H1 (cell line): ENCODE data around the gene TYRP1. TPM values are rescaled to one million over a fixed set of nuclear protein-coding genes. Genes with fewer than 3 reads are reported as not detected.

Experiments
- CTCF ChIA-PET: fragments of 300-600 bp; sonication (Branson Sonifier 250); formaldehyde crosslinking; loops from one replicate; lab custom pipeline; 2021; ENCODE audit not compliant: partially characterized antibody; lab: Charles Lee
- POLR2A ChIA-PET: fragments of 300-600 bp; sonication (Branson Sonifier 250); formaldehyde crosslinking; loops from one replicate; lab custom pipeline; 2021; ENCODE audit warnings: inconsistent platforms; ENCODE audit not compliant: partially characterized antibody; lab: Charles Lee
- DNase-seq, 2 experiments: peaks; one replicate each; pipeline versions ENCODE4 v3.0.0 to v3.0.0-alpha.2; 2010 to 2022; ENCODE audit warnings: low spot score in 2 of 2, low read depth in 1 of 2, mixed read lengths in 1 of 2
- FAIRE-seq: peaks from 2 replicates; lab custom pipeline; 2011; peaks lifted over from hg19 to GRCh38; lab: Jason Lieb, UNC
- H2AFZ ChIP-seq: 2 replicates; pipeline ENCODE4 v1.8.1; 2012; ENCODE audit warnings: low read length, inconsistent platforms
- H2AK5ac ChIP-seq: 2 replicates; pipeline ENCODE4 v1.6.1; 2013; ENCODE audit warnings: low read depth, low read length
- H2BK120ac ChIP-seq: replicated peaks from 2 replicates; pipeline ENCODE3; 2013; ENCODE audit warnings: low read depth, low read length, inconsistent platforms
- H2BK12ac ChIP-seq: 2 replicates; pipeline ENCODE4 v1.6.1; 2013; ENCODE audit warnings: low read depth, low read length
- H2BK15ac ChIP-seq: 2 replicates; pipeline ENCODE4 v1.6.1; 2013; ENCODE audit warnings: low read length
- H2BK20ac ChIP-seq: 2 replicates; pipeline ENCODE4 v1.6.1; 2013; ENCODE audit warnings: low read length
- H2BK5ac ChIP-seq: 2 replicates; pipeline ENCODE4 v1.6.1; 2013; ENCODE audit warnings: low read depth, low read length
- H3K14ac ChIP-seq: 2 replicates; pipeline ENCODE4 v1.6.1; 2013; ENCODE audit warnings: inconsistent platforms; ENCODE audit not compliant: insufficient read length
- H3K18ac ChIP-seq: 2 replicates; pipeline ENCODE4 v1.6.1; 2013; ENCODE audit warnings: low read length; ENCODE audit errors: extremely low read depth
- H3K23ac ChIP-seq: 2 replicates; pipeline ENCODE4 v1.6.1; 2013; ENCODE audit warnings: inconsistent platforms; ENCODE audit not compliant: insufficient read length
- H3K23me2 ChIP-seq: 2 replicates; pipeline ENCODE4 v1.6.1; 2013; ENCODE audit warnings: low read depth, low read length
- H3K27ac ChIP-seq: 2 replicates; pipeline ENCODE4 v1.6.1; 2011; ENCODE audit warnings: low read depth, low read length, inconsistent platforms
- H3K27me3 ChIP-seq, 4 experiments: replicated peaks in 1 of 4; 1 replicate in 1 of 4; 2 replicates in 3 of 4; pipeline versions ENCODE4 v1.6.1 to v1.8.1; 2011 to 2013; ENCODE audit warnings: low read length in 3 of 4, mild to moderate bottlenecking in 3 of 4, inconsistent platforms in 2 of 4, mixed read lengths in 2 of 4, moderate library complexity in 1 of 4; ENCODE audit not compliant: control insufficient read depth in 3 of 4, insufficient read depth in 3 of 4; ENCODE audit errors: extremely low read depth in 1 of 4
- H3K36me3 ChIP-seq, 4 experiments: 2 replicates each; pipeline versions ENCODE4 v1.6.1 to v1.8.1; 2011 to 2013; ENCODE audit warnings: mild to moderate bottlenecking in 4 of 4, low read length in 3 of 4, moderate library complexity in 2 of 4, control low read depth in 1 of 4, inconsistent platforms in 1 of 4; ENCODE audit not compliant: insufficient read depth in 4 of 4, control insufficient read depth in 2 of 4
- H3K4ac ChIP-seq: replicated peaks from 2 replicates; pipeline ENCODE3; 2013; ENCODE audit warnings: low read length, low read depth, mixed read lengths, inconsistent platforms; ENCODE audit not compliant: insufficient read length
- H3K4me1 ChIP-seq, 4 experiments: replicated peaks in 1 of 4; 1 replicate in 1 of 4; 2 replicates in 3 of 4; pipeline versions ENCODE4 v1.6.1 to v1.8.1; 2011 to 2013; ENCODE audit warnings: low read length in 3 of 4, inconsistent platforms in 2 of 4, mixed read lengths in 1 of 4; ENCODE audit not compliant: insufficient read depth in 4 of 4, control insufficient read depth in 3 of 4
- H3K4me2 ChIP-seq, 2 experiments: 2 replicates each; pipeline versions ENCODE4 v1.6.1 to v1.8.1; 2011 to 2013; ENCODE audit warnings: low read depth in 2 of 2, low read length in 2 of 2, control low read depth in 1 of 2, inconsistent platforms in 1 of 2, mild to moderate bottlenecking in 1 of 2; ENCODE audit not compliant: insufficient read depth in 1 of 2
- H3K4me3 ChIP-seq, 4 experiments: fragments of 200-600, 300-600 bp in 1 of 4; sonication (generic), shearing (Covaris generic), sonication (Bioruptor Twin) in 1 of 4; 2 replicates each; pipeline versions ENCODE4 v1.5.1 to v1.8.1; 2011 to 2016; ENCODE audit warnings: low read length in 4 of 4, low read depth in 3 of 4, control low read depth in 2 of 4, inconsistent platforms in 2 of 4, mild to moderate bottlenecking in 2 of 4, mixed read lengths in 1 of 4, moderate library complexity in 1 of 4; ENCODE audit not compliant: insufficient read depth in 2 of 4; ENCODE audit errors: extremely low read depth in 1 of 4
- H3K56ac ChIP-seq: replicated peaks from 2 replicates; pipeline ENCODE3; 2013; ENCODE audit warnings: low read depth, mild to moderate bottlenecking, mixed read lengths, low read length, inconsistent platforms; ENCODE audit not compliant: insufficient read length
- H3K79me1 ChIP-seq: 2 replicates; pipeline ENCODE4 v1.6.1; 2013; ENCODE audit warnings: low read depth, low read length, control low read depth
- H3K79me2 ChIP-seq, 2 experiments: 2 replicates each; pipeline versions ENCODE4 v1.6.1 to v1.8.1; 2012 to 2013; ENCODE audit warnings: low read length in 2 of 2, mild to moderate bottlenecking in 2 of 2, inconsistent platforms in 1 of 2; ENCODE audit not compliant: insufficient read depth in 2 of 2, control insufficient read depth in 1 of 2
- H3K9ac ChIP-seq, 4 experiments: replicated peaks in 1 of 4; 1 replicate in 1 of 4; 2 replicates in 3 of 4; pipeline versions ENCODE4 v1.6.1 to v1.8.1; 2011 to 2013; ENCODE audit warnings: low read depth in 3 of 4, low read length in 3 of 4, control low read depth in 2 of 4, mild to moderate bottlenecking in 2 of 4, moderate library complexity in 2 of 4, inconsistent platforms in 1 of 4; ENCODE audit errors: extremely low read depth in 1 of 4
- H3K9me3 ChIP-seq, 2 experiments: 2 replicates each; pipeline versions ENCODE4 v1.6.1 to v1.8.1; 2012 to 2013; ENCODE audit warnings: mild to moderate bottlenecking in 2 of 2, moderate library complexity in 2 of 2, control low read depth in 1 of 2, inconsistent platforms in 1 of 2, low read depth in 1 of 2, low read length in 1 of 2, mixed read lengths in 1 of 2; ENCODE audit not compliant: insufficient read depth in 2 of 2
- H4K20me1 ChIP-seq, 2 experiments: replicated peaks in 1 of 2; 2 replicates each; pipeline versions ENCODE3 to v1.8.1; 2011 to 2013; ENCODE audit warnings: inconsistent platforms in 2 of 2, low read length in 2 of 2, mild to moderate bottlenecking in 1 of 2; ENCODE audit not compliant: insufficient read depth in 2 of 2, control insufficient read depth in 1 of 2
- H4K5ac ChIP-seq: 2 replicates; pipeline ENCODE4 v1.6.1; 2013; ENCODE audit warnings: low read length, low read depth, mixed read lengths, inconsistent platforms; ENCODE audit not compliant: insufficient read length
- H4K8ac ChIP-seq: 2 replicates; pipeline ENCODE4 v1.8.0; 2013; ENCODE audit warnings: mild to moderate bottlenecking, moderate library complexity, low read length, inconsistent platforms; ENCODE audit not compliant: insufficient read depth; ENCODE audit errors: extremely low read depth
- H4K91ac ChIP-seq: replicated peaks from 2 replicates; pipeline ENCODE3; 2013; ENCODE audit warnings: low read length, mixed read lengths, inconsistent platforms; ENCODE audit not compliant: insufficient read length
- SIN3A ChIP-seq, 2 experiments: IDR thresholded peaks in 1 of 2; conservative IDR thresholded peaks in 1 of 2; 2 replicates each; pipeline ENCODE4 v1.6.1; 2011 to 2012; ENCODE audit warnings: low read length in 2 of 2, improper control_type of control experiment in 1 of 2, low read depth in 1 of 2, mild to moderate bottlenecking in 1 of 2
- polyA plus RNA-seq, 7 experiments: library from polyadenylated mRNA; depleted of rRNA in 3 of 7; stranded (reverse) in 5 of 7; unstranded in 2 of 7; fragments of >200 nt in 5 of 7; fragments of 200-250 nt in 2 of 7; gene quantifications; 1 replicate in 5 of 7; 2 replicates in 1 of 7; 4 replicates in 1 of 7; pipeline versions ENCODE4 v1.2.1 to v1.2.3, GENCODE V29; 2011 to 2013; ENCODE audit warnings: missing spikeins in 2 of 7, mixed read lengths in 2 of 7
- total RNA-seq: library from RNA; stranded (reverse); fragmentation: NEBNext Ultra II Directional; extraction: Animal tissue kit (Norgen Biotek cat#: 25700); gene quantifications from 2 replicates; pipeline ENCODE4 v1.2.1, GENCODE V29; 2021

Gene TYRP1
- total and polyA plus RNA-seq, 2 of the 8 experiments (the other 6 are each of a cell fraction or from before 2014, with no cell fraction given) = 0.15 TPM; not detected in 1

DNA sequence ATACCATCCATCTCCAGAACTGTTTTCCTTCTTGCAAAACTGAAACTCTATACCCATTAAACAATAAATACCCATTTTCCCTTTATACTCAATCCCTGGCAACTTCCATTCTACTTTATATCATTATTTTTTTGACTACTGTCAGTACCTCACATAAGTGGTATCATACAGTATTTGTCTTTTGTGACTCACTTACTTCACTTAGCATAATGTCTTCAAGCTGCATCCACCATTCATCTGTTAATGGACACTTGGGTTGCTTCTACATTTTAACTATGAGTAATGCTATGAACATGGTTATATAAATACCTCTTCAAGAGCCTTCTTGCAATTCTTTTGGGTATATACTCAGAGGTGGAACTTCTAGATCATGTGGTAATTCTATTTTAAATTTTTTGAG is 11.6 kb upstream of the TYRP1 start:
- Histone ChIP-seq H3K18ac (no peak overlapping the region), H3K79me2 (no peaks in the 10 kb centered on the region), H2BK15ac (no peak overlapping the region), H4K5ac (no peak overlapping the region), H3K9ac (no peak overlapping the region), H2AFZ (no peak overlapping the region), H4K91ac (no peak overlapping the region), H3K4ac (no peak overlapping the region), H3K14ac (no peak overlapping the region), H3K56ac (no peak overlapping the region), H2BK120ac (no peak overlapping the region), H2BK20ac (no peak overlapping the region), H3K4me1 (0 out of 7 replicates have a peak, but pooled peaks cover 0 to 2% (median 0%) of the 10 kb centered on the region in 4 experiments), H3K4me2 (no peak overlapping the region), H3K4me3 (no peak overlapping the region), H3K27me3 (no peaks in the 10 kb centered on the region), H2BK5ac (no peak overlapping the region), H2BK12ac (no peak overlapping the region), H3K27ac (no peak overlapping the region), H3K79me1 (no peaks in the 10 kb centered on the region), H3K9me3 (no peaks in the 10 kb centered on the region), H4K8ac (no peak overlapping the region), H4K20me1 (no peaks in the 10 kb centered on the region), H2AK5ac (no peak overlapping the region), H3K23ac (no peak overlapping the region), H3K36me3 (no peaks in the 10 kb centered on the region), H3K23me2 (no peaks in the 10 kb centered on the region; the same call in 1 of the 2 replicates)
- ChIA-PET CTCF (interaction anchor here (0.9 kb wide), 1 partner anchor 41 kb away, joined by 3 read pairs; no protein-coding TSS in a partner anchor), POLR2A (no interaction called here)
- TF ChIP-seq SIN3A (conservative IDR thresholded peaks at IDR 0.05 in 1 of 2, IDR thresholded peaks at IDR 0.05 in 1 of 2; ENCODE audit: low read depth in 1 of 2, low read length in 2 of 2) = no peak
- DNase-seq = no peak
- FAIRE-seq = no peak
